ENCODE results near the gene SRF.

SRF gene

GRCh38 chr6:43216200-43216599 lies 45.1 kb downstream of the SRF start:
- DNase-seq (ENCODE audit: low read depth, low spot score), result no peak

GRCh38 chr6:43217351-43217750 lies 46.3 kb downstream of the SRF start:
- no peak for DNase-seq (ENCODE audit: low read depth, low spot score)

DNA sequence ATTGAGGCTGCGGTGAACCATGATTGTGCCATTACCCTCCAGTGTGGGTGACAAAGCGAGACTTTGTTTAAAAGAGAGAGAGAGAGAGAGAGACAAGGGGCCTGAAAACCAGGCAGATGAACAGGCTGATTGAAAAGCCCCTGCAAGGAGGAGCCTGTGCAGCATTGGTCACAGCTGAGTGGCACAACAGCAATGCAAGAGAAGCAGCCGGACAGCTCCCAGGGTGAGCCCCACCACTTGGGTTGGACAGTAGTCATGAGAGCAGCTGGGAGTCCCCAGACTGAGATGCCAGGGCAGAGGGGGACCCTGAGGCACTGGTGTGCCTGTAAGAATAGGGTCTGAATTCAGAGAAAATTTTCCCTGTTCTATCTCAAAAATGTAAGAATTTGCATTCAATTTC lies 48.0 kb downstream of the SRF start:
- no peak for DNase-seq (ENCODE audit: low read depth, low spot score)

DNA sequence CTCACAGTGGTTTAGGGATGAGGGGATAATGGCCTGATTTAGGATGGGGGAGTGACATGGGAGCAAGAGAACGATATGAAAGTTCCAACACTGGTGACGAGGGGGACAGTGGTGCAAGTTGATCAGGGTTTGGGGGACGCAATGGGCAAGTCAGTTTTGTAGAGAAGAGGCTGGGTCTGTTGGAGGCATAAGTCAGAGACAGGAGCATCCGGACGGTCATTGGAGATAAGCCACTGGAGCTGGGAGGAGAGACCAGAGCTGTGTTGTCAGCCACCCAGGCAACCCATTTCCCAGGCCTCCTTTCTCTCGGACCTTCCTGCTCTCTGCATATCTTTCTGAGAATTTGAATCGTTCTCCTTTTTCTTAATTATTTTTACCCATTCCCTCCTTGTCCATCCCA lies 48.7 kb downstream of the SRF start:
- no peak for DNase-seq (ENCODE audit: low read depth, low spot score)

DNA sequence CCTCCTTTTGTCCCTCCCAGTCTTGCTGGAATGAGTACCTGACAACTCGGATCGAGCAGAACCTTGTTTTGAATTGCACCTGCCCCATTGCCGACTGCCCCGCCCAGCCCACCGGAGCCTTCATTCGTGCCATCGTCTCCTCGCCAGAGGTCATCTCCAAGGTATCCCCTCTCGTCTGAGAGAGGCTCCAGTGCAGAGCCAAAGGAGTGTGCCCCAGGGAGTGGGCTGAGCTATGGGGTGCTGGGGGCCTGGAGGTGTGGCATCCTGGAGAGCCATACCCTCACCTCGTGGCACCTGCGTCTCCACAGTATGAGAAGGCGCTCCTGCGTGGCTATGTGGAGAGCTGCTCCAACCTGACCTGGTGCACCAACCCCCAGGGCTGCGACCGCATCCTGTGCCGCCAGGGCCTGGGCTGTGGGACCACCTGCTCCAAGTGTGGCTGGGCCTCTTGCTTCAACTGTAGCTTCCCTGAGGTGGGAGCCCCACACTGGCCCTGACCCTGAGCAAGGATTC lies 49.4 kb downstream of the SRF start:
- no peak for DNase-seq (ENCODE audit: low read depth, low spot score)

- no peak for DNase-seq (ENCODE audit: low read depth, low spot score)
Observed at GRCh38 chr6:43221046-43221972, 50.2 kb downstream of the SRF start.

DNA sequence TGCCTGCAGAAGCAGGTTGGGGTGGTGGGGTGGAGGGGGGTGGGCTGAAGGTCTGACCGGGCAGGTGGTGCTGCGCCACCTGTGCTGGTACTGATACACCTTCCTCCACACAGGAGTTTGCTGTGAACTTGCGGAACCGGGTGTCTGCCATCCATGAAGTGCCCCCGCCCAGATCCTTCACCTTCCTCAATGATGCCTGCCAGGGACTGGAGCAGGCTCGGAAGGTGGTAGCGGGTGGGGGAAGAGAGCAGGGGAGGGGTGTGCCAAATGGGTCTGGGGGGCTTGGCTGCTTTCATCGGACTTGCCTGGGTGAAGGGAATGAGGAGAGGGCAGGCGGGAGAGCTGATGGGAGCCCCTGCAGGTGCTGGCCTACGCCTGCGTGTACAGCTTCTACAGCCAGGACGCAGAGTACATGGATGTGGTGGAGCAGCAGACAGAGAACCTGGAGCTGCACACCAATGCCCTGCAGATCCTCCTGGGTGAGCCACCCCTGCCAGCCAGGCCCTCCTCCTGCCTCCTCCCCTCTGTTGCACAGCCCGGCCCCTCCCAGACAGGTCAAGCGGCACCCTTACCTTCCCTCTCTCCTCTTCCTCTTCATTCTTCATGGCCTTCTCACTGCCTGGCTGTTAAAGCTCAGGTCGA lies 51.5 kb downstream of the SRF start:
- DNase-seq (ENCODE audit: low read depth, low spot score), result no peak

GRCh38 chr6:43223175-43223574 lies 52.1 kb downstream of the SRF start:
- no peak for DNase-seq (ENCODE audit: low read depth, low spot score)

DNA sequence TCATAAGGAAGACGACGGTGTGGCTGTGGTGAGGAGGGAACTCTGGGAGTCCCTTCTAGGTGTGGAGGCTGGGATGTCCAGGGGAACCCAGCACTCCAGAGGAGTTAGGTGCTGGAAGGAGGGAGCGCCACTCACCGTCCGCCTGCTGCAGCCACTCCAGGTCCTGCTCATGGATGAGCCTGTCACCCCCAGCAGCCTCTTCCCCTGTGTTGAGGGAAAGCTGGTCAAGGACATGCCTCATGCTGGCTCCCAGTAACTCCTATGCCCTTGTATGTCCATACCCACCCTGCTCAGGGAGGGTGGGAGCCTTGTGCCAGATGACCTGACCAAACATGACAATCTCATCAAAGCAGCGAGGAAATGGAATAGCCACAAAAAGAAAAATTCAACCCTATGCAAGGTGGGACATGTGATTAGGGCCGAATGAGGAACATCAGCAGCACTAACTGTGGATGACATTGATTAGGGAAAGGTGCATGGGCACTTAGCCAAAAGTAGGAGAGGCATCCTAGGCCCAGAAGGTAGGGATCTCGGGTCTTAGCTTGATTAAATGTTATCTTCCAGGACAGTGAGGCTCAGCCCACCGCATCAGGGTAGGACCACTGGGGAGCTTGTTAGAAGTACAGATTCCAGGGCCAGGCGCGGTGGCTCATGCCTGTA lies 55.3 kb downstream of the SRF start:
- DNase-seq (ENCODE audit: low read depth, low spot score), result no peak

- DNase-seq (ENCODE audit: low read depth, low spot score), result no peak
Observed at GRCh38 chr6:43228951-43229802, 58.1 kb downstream of the SRF start, which contains the start of gene DNPH1. DNPH1 (minus strand) TSS chr6:43229481; CDS start chr6:43229456, 25 bp downstream.

GRCh38 chr6:43229803-43230620 lies 58.9 kb downstream of the SRF start:
- no peak for DNase-seq (ENCODE audit: low read depth, low spot score)

DNA sequence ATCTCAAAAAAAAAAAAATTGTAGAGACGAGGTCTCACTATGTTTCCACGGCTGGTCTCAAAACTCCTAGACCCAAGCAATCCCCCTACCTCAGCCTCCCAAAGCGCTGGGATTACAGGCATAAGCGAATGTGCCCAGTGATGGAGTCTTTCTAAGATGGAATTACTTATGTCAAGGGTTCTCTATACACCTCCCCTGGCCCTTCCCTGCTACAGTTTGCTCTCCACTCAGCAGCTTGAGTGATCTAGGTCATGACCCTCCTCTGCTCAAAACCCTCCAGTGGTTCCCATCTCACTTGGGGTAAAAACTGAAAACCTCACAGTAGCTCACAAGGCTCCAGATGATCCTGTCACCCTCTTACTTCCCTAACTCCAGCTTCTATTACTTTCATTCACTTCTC lies 60.0 kb downstream of the SRF start:
- no peak for DNase-seq (ENCODE audit: low read depth, low spot score)
